ENCODE data around the gene LMF1. TPM values are rescaled to one million over a fixed set of nuclear protein-coding genes. Genes with fewer than 3 reads are reported as not detected.

Gene LMF1
- total and polyA plus RNA-seq, 2 of the 8 experiments (the other 6 are each of a cell fraction or from before 2014, with no cell fraction given), result 3.5 to 9.1 TPM

- TF ChIP-seq CHD7 (IDR thresholded peaks at IDR 0.05; ENCODE audit: insufficient replicate concordance, low read length) (no peak), GABPA (IDR thresholded peaks at IDR 0.05; ENCODE audit: borderline replicate concordance, insufficient read depth, low read length) (no peak), ZNF274 (IDR thresholded peaks at IDR 0.05; ENCODE audit: borderline replicate concordance, extremely low read depth, low read length) (peak; percentile 58; the same call in 1 of the 2 replicates), BCL11A (IDR thresholded peaks at IDR 0.05; ENCODE audit: low read depth in 2 of 2, low read length in 2 of 2) (no peak)
Observed at GRCh38 chr16:926715-927114, 44.1 kb downstream of the LMF1 start (continued).

All from H1 (cell line).